Dermis blood vessel endothelial cell (primary cell): ENCODE measurements around the gene FCF1. TPM values are rescaled to one million over a fixed set of nuclear protein-coding genes. Genes with fewer than 3 reads are reported as not detected.

Source experiments
- DNase-seq: peaks from one replicate; pipeline ENCODE4 v3.0.0; 2010
- total RNA-seq: library from RNA; depleted of rRNA; stranded (reverse); fragments of >200 nt; gene quantifications from 2 replicates; pipeline ENCODE4 v1.2.3, GENCODE V29; 2014

The FCF1 gene
- 29.6 and 52.5 TPM in 2 replicates for total RNA-seq

GRCh38 chr14:74712499-74713394 is at the start of gene FCF1, which contains the start of gene AREL1:
FCF1 (plus strand) TSS chr14:74713144; CDS start chr14:74713198, 54 bp downstream.
AREL1 (minus strand) TSS chr14:74713080; CDS start chr14:74685615, 27,465 bp downstream.
- DNase-seq: peak; percentile 93

DNA sequence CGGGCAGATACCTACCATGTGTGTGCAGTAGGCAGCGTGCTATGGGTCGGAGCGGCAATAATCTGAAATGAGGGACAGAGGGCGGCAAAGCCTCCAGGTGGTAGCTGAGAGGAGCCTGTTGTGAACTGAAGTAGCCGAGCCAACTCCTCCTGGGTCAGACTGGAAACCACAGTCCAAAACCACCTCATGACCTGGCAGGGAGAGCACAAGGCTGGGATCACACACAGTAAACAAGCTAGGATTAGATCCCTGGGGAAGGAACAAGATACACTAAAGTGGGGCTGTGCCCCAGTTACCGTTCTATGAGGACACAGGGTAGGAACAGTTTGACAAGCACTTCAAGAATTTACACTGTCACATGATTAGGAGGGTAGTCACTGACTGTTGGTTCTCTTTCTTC is 49.1 kb upstream of the FCF1 start:
- no peak for DNase-seq

- no peak for DNase-seq
Measured at GRCh38 chr14:74664717-74665116, 48.2 kb upstream of the FCF1 start.

GRCh38 chr14:74667758-74668157 is 45.2 kb upstream of the FCF1 start:
- DNase-seq: peak; percentile 56

- DNase-seq: no peak
Measured at GRCh38 chr14:74669256-74669655, 43.7 kb upstream of the FCF1 start.

DNA sequence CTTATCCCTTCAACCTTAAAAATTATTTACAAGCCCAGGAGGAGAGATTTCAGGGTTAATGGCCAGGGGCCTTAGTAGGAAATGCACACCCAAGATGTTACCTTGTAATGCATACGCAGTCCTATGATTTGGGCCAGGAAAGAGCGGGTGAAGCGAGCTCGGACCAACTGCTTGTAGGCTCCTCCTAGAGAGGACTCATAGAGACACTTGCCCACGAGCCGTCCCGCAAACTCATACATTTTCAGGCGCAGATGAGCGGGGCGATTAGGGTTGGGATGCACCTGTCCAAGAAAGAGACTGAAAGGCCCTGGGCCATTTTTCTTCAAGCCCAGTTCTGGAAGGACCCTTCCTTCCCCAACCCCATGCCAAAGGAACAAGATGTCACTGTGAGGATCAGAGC is 43.1 kb upstream of the FCF1 start:
- DNase-seq: no peak

- no peak for DNase-seq
Measured at GRCh38 chr14:74670726-74671411, 42.1 kb upstream of the FCF1 start.

GRCh38 chr14:74671789-74672188 is 41.2 kb upstream of the FCF1 start:
- peak; percentile 82 for DNase-seq

DNA sequence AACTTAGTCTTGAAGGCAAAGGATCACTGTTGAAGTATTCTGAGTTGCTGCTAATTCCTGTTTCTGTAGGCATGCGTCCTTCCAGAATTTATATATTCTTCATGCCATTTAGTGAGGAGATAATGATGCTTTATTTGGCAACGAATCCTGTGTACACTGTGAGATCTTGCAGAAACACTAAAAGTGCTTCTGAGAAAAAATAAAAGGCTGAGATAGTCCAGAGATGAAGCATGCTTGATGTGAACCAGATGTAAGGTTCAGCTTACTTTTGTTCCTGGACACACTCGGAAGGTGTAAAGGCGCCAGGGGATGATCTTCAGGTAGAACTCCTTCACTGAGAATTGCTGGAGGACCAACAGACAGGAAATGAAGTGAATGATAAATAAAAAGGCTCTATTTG is 39.2 kb upstream of the FCF1 start:
- no peak for DNase-seq

GRCh38 chr14:74675219-74675618 is 37.7 kb upstream of the FCF1 start:
- no peak for DNase-seq

DNA sequence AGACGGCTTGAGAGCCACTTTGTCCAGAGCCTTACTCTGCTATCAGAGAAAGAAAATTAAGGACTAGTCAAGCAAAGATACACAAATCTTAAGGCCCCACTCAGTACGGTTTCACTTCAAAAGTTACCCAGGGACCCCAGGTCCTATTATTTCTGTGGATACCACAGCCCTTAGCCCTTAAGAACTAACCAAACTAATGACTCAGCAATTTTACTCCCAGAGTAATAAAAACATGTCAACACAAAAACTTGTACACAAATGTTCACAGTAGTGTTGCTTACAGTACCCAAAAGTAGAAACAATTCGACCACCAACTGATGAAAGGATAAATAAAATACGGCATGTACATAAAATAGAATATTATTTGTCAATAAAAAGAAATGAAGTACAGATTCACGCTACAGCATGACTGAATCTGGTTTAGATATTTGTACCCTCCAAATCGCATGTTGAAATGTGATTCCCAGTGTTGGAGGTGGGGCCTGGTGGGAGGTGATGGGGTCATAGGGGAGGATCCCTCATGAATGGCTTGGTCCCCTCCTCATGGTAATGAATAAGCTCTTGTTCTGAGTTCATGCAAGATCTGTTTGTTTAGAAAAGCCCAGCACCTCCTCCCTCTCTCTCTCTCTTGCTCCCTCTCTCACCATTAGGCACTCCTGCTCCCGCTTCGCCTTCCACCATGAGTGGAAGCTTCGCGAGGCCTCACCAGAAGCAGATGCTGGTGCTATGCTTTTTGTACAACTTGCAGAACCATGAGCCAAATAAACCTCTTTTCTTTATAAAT is 30.6 kb upstream of the FCF1 start:
- DNase-seq: no peak

GRCh38 chr14:74683406-74683805 is 29.5 kb upstream of the FCF1 start:
- peak; percentile 42 for DNase-seq

DNA sequence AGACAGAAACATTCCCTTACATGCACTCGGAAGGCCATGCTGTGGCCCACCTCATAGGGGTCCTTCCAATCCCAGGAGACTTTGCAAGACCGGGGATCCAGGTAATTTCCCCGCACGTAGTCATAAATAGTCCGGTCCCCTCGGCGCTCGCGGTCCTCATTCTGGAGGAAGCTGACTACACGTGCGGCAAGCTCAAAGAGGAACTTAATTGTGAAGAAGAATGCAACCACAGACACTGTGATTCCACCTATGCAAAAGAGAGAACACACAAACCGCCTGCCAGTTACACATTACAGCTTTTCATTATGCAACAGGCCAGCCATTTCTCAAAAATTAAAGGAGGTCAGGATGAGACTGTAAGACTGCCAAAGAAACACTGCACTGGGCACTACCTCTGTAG is 28.5 kb upstream of the FCF1 start:
- no peak for DNase-seq

DNA sequence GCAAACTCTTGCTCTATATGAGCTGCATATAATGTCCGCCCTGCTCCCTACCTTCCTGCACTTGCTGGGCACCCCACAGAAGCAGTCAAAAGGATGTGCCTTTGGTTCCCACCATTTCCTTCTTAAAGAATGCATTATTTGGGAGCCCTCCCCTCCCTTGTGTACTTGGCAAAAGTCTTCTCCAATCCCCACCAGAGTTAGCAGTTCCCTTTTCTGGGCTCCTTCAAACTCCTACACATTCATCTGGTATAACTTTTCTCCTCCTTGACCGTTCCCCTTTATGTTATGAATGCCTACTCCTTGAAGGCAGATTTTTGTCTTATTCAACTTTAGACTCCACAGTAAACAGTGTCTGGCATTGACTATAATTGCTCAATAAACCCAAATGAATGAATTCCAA is 27.9 kb upstream of the FCF1 start:
- no peak for DNase-seq

DNA sequence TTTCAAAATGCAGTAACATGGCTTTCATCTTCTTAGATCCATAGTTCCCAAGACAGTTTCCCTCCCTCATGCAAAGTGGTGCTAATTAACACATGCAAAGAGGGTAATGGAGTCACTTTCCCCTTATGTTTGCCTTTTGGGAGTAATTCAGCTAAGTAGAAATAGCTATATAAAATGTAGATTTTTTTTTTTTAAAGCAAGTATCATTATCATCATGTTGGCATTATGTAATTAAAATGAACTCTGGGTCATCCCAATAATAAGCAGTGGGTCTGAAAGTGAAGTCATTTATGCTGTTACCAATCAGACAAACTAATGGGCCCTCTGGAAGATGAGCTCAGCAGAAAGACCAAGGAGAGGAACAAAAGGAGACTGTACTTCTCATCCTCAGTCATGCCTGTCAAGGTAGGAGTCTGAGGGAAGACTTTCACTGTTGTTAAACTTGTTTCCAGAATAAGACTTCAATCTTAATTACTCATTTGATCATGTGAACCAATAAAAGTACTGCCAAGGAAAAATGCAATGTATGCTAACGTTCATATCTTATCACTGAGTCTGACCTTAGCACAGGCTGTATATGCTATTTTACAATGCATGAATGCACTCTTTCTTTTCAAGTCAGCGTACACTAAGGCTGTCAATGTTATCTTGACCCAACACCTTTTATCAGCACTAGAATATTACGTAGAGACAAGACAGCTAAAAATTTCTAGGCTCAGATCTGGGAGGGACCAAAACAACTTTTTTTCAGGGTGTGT is 26.8 kb upstream of the FCF1 start:
- DNase-seq: no peak

GRCh38 chr14:74691456-74691855 is 21.5 kb upstream of the FCF1 start:
- DNase-seq: no peak

GRCh38 chr14:74693191-74693590 is 19.8 kb upstream of the FCF1 start:
- no peak for DNase-seq

GRCh38 chr14:74695406-74695805 is 17.5 kb upstream of the FCF1 start:
- no peak for DNase-seq

DNA sequence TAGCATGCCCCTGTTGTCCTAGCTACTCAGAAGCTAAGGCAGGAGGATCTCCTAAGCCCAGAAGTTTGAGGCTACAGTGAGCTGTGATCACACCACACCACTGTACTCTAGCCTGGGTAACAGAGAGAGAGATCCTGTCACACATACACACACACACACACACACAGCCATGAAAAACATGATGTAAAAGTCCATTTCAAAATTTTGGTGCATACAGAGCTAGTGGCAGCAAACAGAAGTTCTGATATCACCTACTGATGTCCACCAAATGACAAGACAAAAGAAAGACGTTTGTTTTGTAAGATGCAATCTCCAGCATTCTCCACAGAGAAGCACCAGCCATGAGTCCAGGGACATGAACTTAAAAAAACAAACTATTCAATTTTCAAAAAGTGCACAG is 15.9 kb upstream of the FCF1 start:
- no peak for DNase-seq

- no peak for DNase-seq
Measured at GRCh38 chr14:74697543-74697942, 15.4 kb upstream of the FCF1 start.

DNA sequence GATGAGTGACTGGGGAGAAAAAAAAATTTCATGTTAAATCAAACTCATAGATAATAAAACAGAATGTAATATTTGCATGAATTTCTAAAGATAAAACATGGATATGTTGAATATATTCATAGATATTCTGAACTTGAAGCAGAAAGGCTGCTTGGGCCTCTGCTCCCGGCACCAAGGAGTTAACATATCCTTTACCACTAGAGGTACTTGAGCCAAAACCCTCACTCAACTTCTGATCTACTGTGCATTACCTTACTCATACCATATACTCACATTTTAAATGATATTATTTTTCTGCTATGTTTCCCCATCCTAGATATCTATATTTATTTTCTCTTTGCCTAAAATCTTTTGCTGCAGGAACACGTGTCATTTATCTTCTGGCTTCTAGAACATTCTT is 15.0 kb upstream of the FCF1 start:
- no peak for DNase-seq

DNA sequence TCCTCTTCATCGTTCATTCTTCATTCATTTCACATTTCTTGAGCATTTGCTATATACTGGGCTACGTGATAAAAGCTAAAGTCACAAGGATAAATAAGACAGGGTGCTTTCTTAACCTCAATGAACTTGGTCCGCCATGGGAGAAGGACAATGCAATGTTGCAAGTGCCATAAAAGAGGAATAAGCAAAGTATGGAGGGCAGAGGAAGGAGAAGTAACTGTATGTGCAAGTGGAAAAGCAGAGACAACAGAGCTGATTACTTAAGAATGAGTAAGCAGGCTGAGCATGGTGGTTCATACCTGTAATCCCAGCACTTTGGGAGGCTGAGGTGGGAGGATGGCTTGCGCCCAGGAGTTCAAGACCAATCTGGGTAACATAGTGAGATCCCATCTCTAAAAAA is 14.5 kb upstream of the FCF1 start:
- DNase-seq: no peak
